ENCODE data around the gene CD320.
"Not testable (repeated sequence)": the region's sequence is repeated elsewhere in the genome, so short reads cannot be mapped to it uniquely, and the experiment has no call there.

The CD320 gene

GRCh38 chr19:8332976-8333766, 25.0 kb upstream of the CD320 start:
- no peak for DNase-seq

- no peak for DNase-seq
Observed at GRCh38 chr19:8331263-8331845, 23.2 kb upstream of the CD320 start.

- no peak for DNase-seq
Observed at GRCh38 chr19:8329996-8330395, 21.8 kb upstream of the CD320 start.

GRCh38 chr19:8325454-8325853, 17.3 kb upstream of the CD320 start:
- DNase-seq, result no peak

GRCh38 chr19:8324186-8325050, 16.3 kb upstream of the CD320 start:
- no peak for DNase-seq

GRCh38 chr19:8323781-8324185, 15.6 kb upstream of the CD320 start:
- no peak for DNase-seq

GRCh38 chr19:8322638-8322997, 14.5 kb upstream of the CD320 start:
- no peak for DNase-seq

GRCh38 chr19:8321986-8322637, 14.0 kb upstream of the CD320 start:
- DNase-seq, result no peak

GRCh38 chr19:8321067-8321985, 13.2 kb upstream of the CD320 start, which contains the start of the genes NDUFA7 and RPS28:
NDUFA7 (minus strand) TSS chr19:8321375; CDS start chr19:8321358, 17 bp downstream.
RPS28 (plus strand) TSS chr19:8321496; CDS start chr19:8321531, 35 bp downstream.
- DNase-seq, result peak; percentile 90 to 94 (median 92)

GRCh38 chr19:8320564-8321066, 12.5 kb upstream of the CD320 start:
- no peak for DNase-seq

GRCh38 chr19:8319807-8320520, 11.8 kb upstream of the CD320 start:
- DNase-seq, result no peak

- not testable (repeated sequence) for DNase-seq
Observed at GRCh38 chr19:8318835-8319234, 10.7 kb upstream of the CD320 start.

GRCh38 chr19:8316351-8317125, 8.4 kb upstream of the CD320 start:
- DNase-seq, result no peak

- not testable (repeated sequence) for DNase-seq
Observed at GRCh38 chr19:8314981-8315640, 7.0 kb upstream of the CD320 start.

- DNase-seq, result no peak
Observed at GRCh38 chr19:8311461-8312260, 3.5 kb upstream of the CD320 start.

- DNase-seq, result no peak
Observed at GRCh38 chr19:8310342-8311055, 2.3 kb upstream of the CD320 start.

- DNase-seq, result no peak
Observed at GRCh38 chr19:8308891-8309291, 733 bp upstream of the CD320 start.

- DNase-seq, result no peak
Observed at GRCh38 chr19:8307400-8307964, 676 bp downstream of the CD320 start.
